HEK293 (cell line): Measurements from ENCODE around the gene ARHGAP15.

ENCODE experiments used
- TCF7L2 ChIP-seq: IDR thresholded peaks from 2 replicates; pipeline ENCODE4 v1.6.1; 2011; ENCODE audit warnings: low read depth, mild to moderate bottlenecking, inconsistent platforms, low read length, moderate library complexity, borderline replicate concordance
- ZNF155 ChIP-seq: fragments of 450-650 bp; formaldehyde crosslinking; IDR thresholded peaks from 2 replicates; pipeline ENCODE4 v1.5.1; 2016; ENCODE audit warnings: missing biosample characterization, missing genetic modification characterization
- TF ChIP-seq, protein P1 (sequence below): fragments of 450-650 bp; formaldehyde crosslinking; IDR thresholded peaks from 2 replicates; pipeline ENCODE4 v1.5.1; 2017; ENCODE audit warnings: missing biosample characterization, missing genetic modification characterization
- TF ChIP-seq, protein P2 (sequence below): fragments of 450-650 bp; formaldehyde crosslinking; IDR thresholded peaks from 2 replicates; pipeline ENCODE4 v1.5.1; 2016; ENCODE audit warnings: missing biosample characterization, missing genetic modification characterization

DNA sequence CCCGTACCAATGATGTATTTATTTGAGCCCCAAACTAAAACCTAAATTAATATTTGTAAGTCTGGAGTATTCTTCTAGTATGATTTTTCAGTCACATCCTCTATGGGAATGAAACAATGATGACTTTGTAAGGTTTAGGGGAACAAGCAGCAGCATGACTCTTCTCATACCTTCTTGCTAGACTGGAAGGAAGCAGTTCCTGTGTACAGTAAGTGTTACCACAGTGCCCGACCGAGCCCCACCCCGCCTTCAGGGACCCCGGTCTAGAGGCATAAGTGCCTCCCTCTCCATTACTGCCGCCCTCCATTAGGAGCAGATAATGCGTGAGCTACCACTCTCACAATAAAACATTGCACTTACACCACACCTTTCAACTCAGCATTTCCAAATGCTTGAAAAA lies 599.3 kb downstream of the ARHGAP15 start:
- TF ChIP-seq, protein P1, sequence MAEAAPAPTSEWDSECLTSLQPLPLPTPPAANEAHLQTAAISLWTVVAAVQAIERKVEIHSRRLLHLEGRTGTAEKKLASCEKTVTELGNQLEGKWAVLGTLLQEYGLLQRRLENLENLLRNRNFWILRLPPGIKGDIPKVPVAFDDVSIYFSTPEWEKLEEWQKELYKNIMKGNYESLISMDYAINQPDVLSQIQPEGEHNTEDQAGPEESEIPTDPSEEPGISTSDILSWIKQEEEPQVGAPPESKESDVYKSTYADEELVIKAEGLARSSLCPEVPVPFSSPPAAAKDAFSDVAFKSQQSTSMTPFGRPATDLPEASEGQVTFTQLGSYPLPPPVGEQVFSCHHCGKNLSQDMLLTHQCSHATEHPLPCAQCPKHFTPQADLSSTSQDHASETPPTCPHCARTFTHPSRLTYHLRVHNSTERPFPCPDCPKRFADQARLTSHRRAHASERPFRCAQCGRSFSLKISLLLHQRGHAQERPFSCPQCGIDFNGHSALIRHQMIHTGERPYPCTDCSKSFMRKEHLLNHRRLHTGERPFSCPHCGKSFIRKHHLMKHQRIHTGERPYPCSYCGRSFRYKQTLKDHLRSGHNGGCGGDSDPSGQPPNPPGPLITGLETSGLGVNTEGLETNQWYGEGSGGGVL (tag by site-specific recombination) = no peak
- TF ChIP-seq, protein P2, sequence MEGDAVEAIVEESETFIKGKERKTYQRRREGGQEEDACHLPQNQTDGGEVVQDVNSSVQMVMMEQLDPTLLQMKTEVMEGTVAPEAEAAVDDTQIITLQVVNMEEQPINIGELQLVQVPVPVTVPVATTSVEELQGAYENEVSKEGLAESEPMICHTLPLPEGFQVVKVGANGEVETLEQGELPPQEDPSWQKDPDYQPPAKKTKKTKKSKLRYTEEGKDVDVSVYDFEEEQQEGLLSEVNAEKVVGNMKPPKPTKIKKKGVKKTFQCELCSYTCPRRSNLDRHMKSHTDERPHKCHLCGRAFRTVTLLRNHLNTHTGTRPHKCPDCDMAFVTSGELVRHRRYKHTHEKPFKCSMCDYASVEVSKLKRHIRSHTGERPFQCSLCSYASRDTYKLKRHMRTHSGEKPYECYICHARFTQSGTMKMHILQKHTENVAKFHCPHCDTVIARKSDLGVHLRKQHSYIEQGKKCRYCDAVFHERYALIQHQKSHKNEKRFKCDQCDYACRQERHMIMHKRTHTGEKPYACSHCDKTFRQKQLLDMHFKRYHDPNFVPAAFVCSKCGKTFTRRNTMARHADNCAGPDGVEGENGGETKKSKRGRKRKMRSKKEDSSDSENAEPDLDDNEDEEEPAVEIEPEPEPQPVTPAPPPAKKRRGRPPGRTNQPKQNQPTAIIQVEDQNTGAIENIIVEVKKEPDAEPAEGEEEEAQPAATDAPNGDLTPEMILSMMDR (tag by site-specific recombination) = no peak
- TF ChIP-seq ZNF155 (tag by site-specific recombination) (no peak), TCF7L2 (no peak)
